ENCODE results near the gene E2F6. TPM values are rescaled to one million over a fixed set of nuclear protein-coding genes. Genes with fewer than 3 reads are reported as not detected.

Gene E2F6
- total and polyA plus RNA-seq, 2 of the 13 experiments (the other 11 are each of a cell fraction or from before 2014, with no cell fraction given): 27.3 to 36.0 TPM

- TF ChIP-seq PLSCR1 (CRISPR knock-in tag; IDR thresholded peaks at IDR 0.05; ENCODE audit: borderline replicate concordance) (no peak), SRSF4 (IDR thresholded peaks at IDR 0.05; ENCODE audit: low read depth, low read length, poor library complexity, severe bottlenecking) (no peak), ZNF678 (CRISPR knock-in tag; IDR thresholded peaks at IDR 0.05) (no peak), ZNF512B (CRISPR knock-in tag; IDR thresholded peaks at IDR 0.05; ENCODE audit: borderline replicate concordance) (no peak), POGK (CRISPR knock-in tag; conservative IDR thresholded peaks at IDR 0.05) (no peak), ZHX2 (IDR thresholded peaks at IDR 0.05; ENCODE audit: low read depth) (peak; percentile 37; the same call in 1 of the 2 replicates), ZHX2 (CRISPR knock-in tag; IDR thresholded peaks at IDR 0.05; ENCODE audit: borderline replicate concordance) (no peak), ZNF850 (CRISPR knock-in tag; conservative IDR thresholded peaks at IDR 0.05) (no peak), BHLHE40 (IDR thresholded peaks at IDR 0.05; ENCODE audit: low read length) (no peak), ZNF576 (CRISPR knock-in tag; IDR thresholded peaks at IDR 0.05) (no peak), RARG (CRISPR knock-in tag; IDR thresholded peaks at IDR 0.05; ENCODE audit: low read depth) (no peak), RFXANK (CRISPR knock-in tag; IDR thresholded peaks at IDR 0.05) (no peak), CENPT (CRISPR knock-in tag; IDR thresholded peaks at IDR 0.05; ENCODE audit: low read depth) (no peak), ZBTB25 (CRISPR knock-in tag; IDR thresholded peaks at IDR 0.05) (0 out of 2 replicates have a peak, but pooled peaks have one; percentile 34), REPIN1 (CRISPR knock-in tag; IDR thresholded peaks at IDR 0.05; ENCODE audit: borderline replicate concordance, low read depth) (no peak), ZNF549 (CRISPR knock-in tag; IDR thresholded peaks at IDR 0.05) (no peak)
Measured at GRCh38 chr2:11411768-11412448, 54.1 kb downstream of the E2F6 start (continued).

Data from HepG2 (cell line).